ENCODE measurements around the gene PPP3CA. TPM values are rescaled to one million over a fixed set of nuclear protein-coding genes. Genes with fewer than 3 reads are reported as not detected.
"Not testable (repeated sequence)": the region's sequence is repeated elsewhere in the genome, so short reads cannot be mapped to it uniquely, and the experiment has no call there.

Gene PPP3CA
- total RNA-seq, 6 experiments from 2014 or later: 12.1 to 14.5 (median 13.1) TPM

- DNase-seq (no peak), ATAC-seq (no peak)
- no peaks in the 10 kb centered on the region for H3K4me1 ChIP-seq
- intact Hi-C loops (cut with DNase I): no loop called here
- TF ChIP-seq CTCF (IDR thresholded peaks at IDR 0.05) (no peak), POLR2A (IDR thresholded peaks at IDR 0.05) (no peak)
- H3K27ac ChIP-seq: no peak overlapping the region
- H3K36me3 ChIP-seq: no peaks in the 10 kb centered on the region
- H3K27me3 ChIP-seq: no peaks in the 10 kb centered on the region
- no peaks in the 10 kb centered on the region for H3K9me3 ChIP-seq
- no peak overlapping the region for H3K4me3 ChIP-seq
- 91% methylated on average over 1 of the region's 1 CpG for WGBS (ENCODE audit: insufficient coverage, low coverage, low lambda C conversion rate, missing lambda C conversion rate)
These were observed 346.8 kb downstream of the PPP3CA start for GRCh38 chr4:101000496-101000895.

- 82% methylated on average over 5 of the region's 5 CpGs for WGBS (ENCODE audit: insufficient coverage, low coverage, low lambda C conversion rate, missing lambda C conversion rate)
- intact Hi-C loops (cut with DNase I): no loop called here
- Histone ChIP-seq H3K27ac (no peak overlapping the region), H3K4me3 (no peak overlapping the region), H3K27me3 (no peaks in the 10 kb centered on the region), H3K9me3 (no peaks in the 10 kb centered on the region), H3K36me3 (no peaks in the 10 kb centered on the region), H3K4me1 (no peaks in the 10 kb centered on the region)
- DNase-seq (no peak), ATAC-seq (no peak)
- no peak for TF ChIP-seq CTCF (IDR thresholded peaks at IDR 0.05)
- TF ChIP-seq POLR2A (IDR thresholded peaks at IDR 0.05): no peak
These were observed 351.7 kb downstream of the PPP3CA start for GRCh38 chr4:100995671-100996070.

GRCh38 chr4:100995002-100995401 lies 352.3 kb downstream of the PPP3CA start:
- H3K27ac ChIP-seq; H3K4me1 ChIP-seq; H3K4me3 ChIP-seq; H3K36me3 ChIP-seq; ATAC-seq; DNase-seq; H3K27me3 ChIP-seq; intact Hi-C loops (cut with DNase I); H3K9me3 ChIP-seq: not testable (repeated sequence)
- WGBS (ENCODE audit: insufficient coverage, low coverage, low lambda C conversion rate, missing lambda C conversion rate): 86% methylated on average over 6 of the region's 10 CpGs

- H3K27me3 ChIP-seq; intact Hi-C loops (cut with DNase I); H3K4me1 ChIP-seq; H3K36me3 ChIP-seq; H3K4me3 ChIP-seq; H3K9me3 ChIP-seq; ATAC-seq; H3K27ac ChIP-seq; DNase-seq: not testable (repeated sequence)
- WGBS (ENCODE audit: insufficient coverage, low coverage, low lambda C conversion rate, missing lambda C conversion rate): 95% methylated on average over 5 of the region's 6 CpGs
These were observed 355.8 kb downstream of the PPP3CA start for GRCh38 chr4:100991332-100992069.

GRCh38 chr4:100989401-100989800 lies 357.9 kb downstream of the PPP3CA start:
- H3K4me3 ChIP-seq: no peak overlapping the region
- ATAC-seq: no peak
- TF ChIP-seq POLR2A (IDR thresholded peaks at IDR 0.05): no peak
- TF ChIP-seq CTCF (IDR thresholded peaks at IDR 0.05): no peak
- no peak for DNase-seq
- no peaks in the 10 kb centered on the region for H3K36me3 ChIP-seq
- no peak overlapping the region for H3K27ac ChIP-seq
- H3K4me1 ChIP-seq: peaks cover 0 to 8% (median 3%) of the 10 kb centered on the region in 4 donors
- intact Hi-C loops (cut with DNase I): no loop called here
- no peaks in the 10 kb centered on the region for H3K9me3 ChIP-seq
- no peaks in the 10 kb centered on the region for H3K27me3 ChIP-seq

Measured in right lobe of liver (tissue), 6 donors.